HEK293T (cell line): ENCODE data around the gene NSDHL.

Source experiments
- FOXA1 ChIP-seq: fragments of 450-650 bp; IDR thresholded peaks from 2 replicates; pipeline ENCODE4 v1.6.1; 2016; ENCODE audit warnings: mild to moderate bottlenecking
- FOXM1 ChIP-seq: fragments of 450-650 bp; IDR thresholded peaks from 2 replicates; pipeline ENCODE4 v1.6.1; 2017; ENCODE audit warnings: mild to moderate bottlenecking, borderline replicate concordance
- HDGF ChIP-seq: fragments of 450-650 bp; IDR thresholded peaks from 2 replicates; pipeline ENCODE4 v1.6.1; 2017; ENCODE audit warnings: antibody characterized with exemption, borderline replicate concordance
- SP1 ChIP-seq: fragments of 450-650 bp; IDR thresholded peaks from 2 replicates; pipeline ENCODE4 v1.6.1; 2017

GRCh38 chrX:152869972-152870371 is 39.1 kb downstream of the NSDHL start:
- TF ChIP-seq SP1 (no peak), FOXM1 (no peak), HDGF (no peak), FOXA1 (no peak)
